Islet of Langerhans (tissue), 1 donor: ENCODE measurements around the gene LAMA2.

Source experiments
- FAIRE-seq: peaks from one replicate; lab custom pipeline; 2011; peaks lifted over from hg19 to GRCh38; lab: Jason Lieb, UNC

LAMA2 gene

GRCh38 chr6:129525055-129525454 lies 642.1 kb downstream of the LAMA2 start:
- no peak for FAIRE-seq

- no peak for FAIRE-seq
These were observed 652.0 kb downstream of the LAMA2 start for GRCh38 chr6:129534926-129535325.

- FAIRE-seq = no peak
These were observed 653.3 kb downstream of the LAMA2 start for GRCh38 chr6:129536271-129536670.

- no peak for FAIRE-seq
These were observed 656.1 kb downstream of the LAMA2 start for GRCh38 chr6:129539032-129539431.

- no peak for FAIRE-seq
These were observed 659.8 kb downstream of the LAMA2 start for GRCh38 chr6:129542705-129543104.

GRCh38 chr6:129543981-129544380 lies 661.0 kb downstream of the LAMA2 start:
- FAIRE-seq = no peak

- no peak for FAIRE-seq
These were observed 662.1 kb downstream of the LAMA2 start for GRCh38 chr6:129544892-129545612.

- FAIRE-seq = no peak
These were observed 663.8 kb downstream of the LAMA2 start for GRCh38 chr6:129546702-129547101.

GRCh38 chr6:129551486-129551885 lies 668.5 kb downstream of the LAMA2 start:
- no peak for FAIRE-seq

GRCh38 chr6:129552413-129552812 lies 669.5 kb downstream of the LAMA2 start:
- FAIRE-seq = no peak

GRCh38 chr6:129555206-129555832 lies 672.4 kb downstream of the LAMA2 start:
- FAIRE-seq = no peak

GRCh38 chr6:129558248-129558647 lies 675.3 kb downstream of the LAMA2 start:
- no peak for FAIRE-seq

- no peak for FAIRE-seq
These were observed 682.4 kb downstream of the LAMA2 start for GRCh38 chr6:129565366-129565765.

GRCh38 chr6:129565811-129566210 lies 682.9 kb downstream of the LAMA2 start:
- no peak for FAIRE-seq
